Raji (cell line): Measurements from ENCODE around the gene PAFAH2.

Experiments used
- POLR2A ChIP-seq: IDR thresholded peaks from 2 replicates; pipeline ENCODE4 v1.6.1; 2011; ENCODE audit warnings: low read depth, low read length, control low read depth; ENCODE audit not compliant: insufficient read depth

The PAFAH2 gene

GRCh38 chr1:26022404-26022779 is 24.5 kb upstream of the PAFAH2 start:
- no peak for TF ChIP-seq POLR2A

- no peak for TF ChIP-seq POLR2A
These were observed 24.0 kb upstream of the PAFAH2 start, which contains the start of gene EXTL1 for GRCh38 chr1:26021647-26022403. EXTL1 (plus strand) TSS chr1:26021775; CDS start chr1:26022647, 872 bp downstream.

GRCh38 chr1:26020941-26021646 is 23.2 kb upstream of the PAFAH2 start:
- no peak for TF ChIP-seq POLR2A

DNA sequence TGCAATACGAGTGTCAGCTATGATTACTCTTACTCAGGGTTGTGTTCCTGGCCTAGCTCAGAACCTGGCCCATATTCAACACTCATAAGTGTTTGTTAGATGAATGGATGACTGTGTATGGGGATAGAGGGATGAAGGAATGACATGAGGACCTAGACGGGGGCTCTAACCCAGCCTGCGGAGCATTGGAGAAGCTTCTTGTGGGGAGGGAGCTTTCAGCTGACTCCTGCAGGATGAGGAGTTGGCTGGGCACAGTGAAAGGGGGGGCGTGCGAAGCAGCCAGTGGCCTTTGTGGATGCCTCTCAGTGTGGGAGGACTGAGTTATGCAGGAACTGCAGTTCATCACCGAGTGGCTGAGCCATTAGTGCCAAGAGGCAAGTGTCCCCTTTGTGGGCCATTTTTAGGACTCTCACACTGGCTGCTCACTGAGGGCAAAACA is 22.5 kb upstream of the PAFAH2 start:
- no peak for TF ChIP-seq POLR2A

GRCh38 chr1:26019641-26020315 is 21.9 kb upstream of the PAFAH2 start:
- no peak for TF ChIP-seq POLR2A

DNA sequence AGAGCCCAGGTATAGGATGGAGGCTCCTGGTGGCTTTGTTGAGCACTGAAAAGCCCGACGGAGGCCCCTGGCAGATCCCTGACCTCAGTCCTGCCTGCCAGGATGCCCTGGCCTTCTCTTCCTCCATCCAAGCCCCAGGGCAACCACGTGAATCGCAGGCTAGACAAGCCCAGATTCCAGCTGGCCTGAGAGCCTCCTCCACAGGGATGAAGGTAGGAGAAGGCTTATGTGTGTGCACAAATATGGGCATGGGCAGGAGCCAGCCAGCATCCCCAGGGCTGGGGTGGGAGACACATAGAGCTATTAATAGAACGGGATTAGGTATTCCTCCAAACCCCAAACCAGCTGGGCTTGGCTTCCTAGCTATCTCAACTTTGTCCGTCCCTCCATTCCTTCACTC is 19.7 kb upstream of the PAFAH2 start:
- TF ChIP-seq POLR2A, result no peak

DNA sequence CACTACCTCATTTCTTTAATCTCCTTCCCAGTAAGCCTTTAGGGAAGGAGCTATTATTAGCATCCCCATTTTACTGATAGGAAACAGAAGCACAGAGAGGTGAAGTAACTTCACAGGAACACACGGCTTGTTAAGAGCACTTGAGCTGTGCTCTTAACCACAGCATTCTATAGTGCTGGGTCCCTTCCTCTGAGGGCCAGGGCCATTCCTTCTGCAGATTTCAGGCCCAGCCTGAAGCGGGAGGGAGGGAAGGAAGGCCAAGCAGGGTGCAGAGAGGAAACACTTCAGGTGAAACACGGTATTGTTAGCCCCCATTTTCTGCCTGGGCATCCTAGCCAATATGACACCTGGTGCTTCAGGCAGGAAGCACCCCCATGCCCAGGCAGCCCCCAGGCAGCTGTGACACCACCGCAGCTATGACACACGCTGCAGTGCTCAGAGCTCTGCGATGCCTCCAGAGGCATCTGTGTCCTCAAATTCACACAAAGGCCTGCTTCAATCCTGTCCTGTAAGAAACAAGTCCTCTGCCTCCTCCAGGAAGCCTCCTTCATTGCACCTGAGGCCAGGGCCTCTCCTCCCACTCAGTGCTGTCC is 19.2 kb upstream of the PAFAH2 start:
- TF ChIP-seq POLR2A, result no peak

- no peak for TF ChIP-seq POLR2A
These were observed 18.5 kb upstream of the PAFAH2 start for GRCh38 chr1:26016258-26016952.

- TF ChIP-seq POLR2A, result no peak
These were observed 17.5 kb upstream of the PAFAH2 start for GRCh38 chr1:26015358-26015757.

GRCh38 chr1:26014179-26014578 is 16.3 kb upstream of the PAFAH2 start:
- TF ChIP-seq POLR2A, result no peak

DNA sequence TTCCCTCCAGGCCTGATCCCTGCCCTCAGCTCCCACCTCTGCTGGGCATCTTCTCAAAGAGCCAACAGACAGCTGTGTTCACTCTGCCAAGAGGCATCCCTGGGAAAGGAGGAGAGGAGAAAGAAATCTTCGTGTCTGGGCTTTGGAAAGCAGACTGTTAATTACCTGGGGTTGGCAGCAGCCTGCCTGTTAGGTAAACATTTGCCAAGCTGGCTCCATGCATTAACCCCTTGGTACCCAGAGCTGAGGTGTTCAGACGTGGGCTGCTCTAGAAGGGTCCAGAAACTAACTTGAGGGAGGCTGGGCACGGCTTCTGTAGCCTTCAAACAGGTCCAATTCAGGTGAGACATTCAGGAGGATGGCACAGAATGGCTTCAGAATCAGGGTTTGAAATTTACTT is 15.0 kb upstream of the PAFAH2 start:
- TF ChIP-seq POLR2A, result no peak

- TF ChIP-seq POLR2A, result no peak
These were observed 13.0 kb upstream of the PAFAH2 start for GRCh38 chr1:26010825-26011224.

- TF ChIP-seq POLR2A, result no peak
These were observed 12.1 kb upstream of the PAFAH2 start for GRCh38 chr1:26009796-26010447.

- TF ChIP-seq POLR2A, result no peak
These were observed 8.8 kb upstream of the PAFAH2 start for GRCh38 chr1:26006710-26007109.
